Thyroid gland (tissue), 4 donors: Measurements from ENCODE around the gene NOTCH3. TPM values are rescaled to one million over a fixed set of nuclear protein-coding genes. Genes with fewer than 3 reads are reported as not detected.

Experiments used
- DNase-seq, 2 donors: peaks; one replicate each; pipeline ENCODE4 v3.0.0-alpha.2; 2019
- H3K27ac ChIP-seq, 3 donors: fragments of 200-600 bp; sonication (generic); 1 replicate in 2 of 3; 2 replicates in 1 of 3; pipeline ENCODE4 v1.5.1; 2016 to 2019; ENCODE audit warnings: mild to moderate bottlenecking in 1 of 3, moderate library complexity in 1 of 3
- H3K27me3 ChIP-seq: fragments of 200-600 bp; sonication (generic); one replicate; pipeline ENCODE4 v1.5.1; 2019
- H3K36me3 ChIP-seq, 2 donors: fragments of 200-600 bp; sonication (generic); one replicate each; pipeline ENCODE4 v1.5.1; 2016 to 2019
- H3K4me1 ChIP-seq, 2 donors: fragments of 200-600 bp; sonication (generic); one replicate each; pipeline ENCODE4 v1.5.1; 2017 to 2019
- H3K4me3 ChIP-seq, 3 donors: fragments of 200-600 bp; sonication (generic); replicated peaks in 1 of 3; 1 replicate in 2 of 3; 2 replicates in 1 of 3; pipeline ENCODE4 v1.5.1; 2016; ENCODE audit warnings: mild to moderate bottlenecking in 1 of 3
- H3K9me3 ChIP-seq: fragments of 200-600 bp; sonication (generic); one replicate; pipeline ENCODE4 v1.5.1; 2017
- POLR2A ChIP-seq, 2 donors: fragments of 450-650 bp; IDR thresholded peaks; one replicate each; pipeline ENCODE4 v1.6.1; 2017; ENCODE audit warnings: antibody characterized with exemption in 2 of 2, mild to moderate bottlenecking in 2 of 2, moderate library complexity in 1 of 2
- WGBS, 2 donors: methylation state at CpG; one replicate each; pipeline ENCODE4 v1.1.5; 2017; 5-methylcytosine and 5-hydroxymethylcytosine counted together
- intact Hi-C: fragments of 100-400 bp; cut with DNase I; formaldehyde crosslinking; loops from one replicate; pipeline ENCODE4 v1.15.1; 2023
- total RNA-seq, 4 donors: library from RNA; depleted of rRNA; stranded (reverse); fragments of >200 nt; gene quantifications; one replicate each; pipeline ENCODE4 v1.2.3, GENCODE V29; 2016
- TF ChIP-seq, protein P1 (sequence below), 6 experiments: fragments of 200-600 bp in 3 of 6; fragments of 450-650 bp in 3 of 6; sonication (generic) in 3 of 6; IDR thresholded peaks; one replicate each; pipeline ENCODE4 v1.5.1; 2016 to 2019; ENCODE audit warnings: antibody characterized with exemption in 6 of 6, mild to moderate bottlenecking in 2 of 6, inconsistent platforms in 1 of 6, moderate library complexity in 1 of 6

NOTCH3 gene
- total RNA-seq, 4 donors from 2014 or later = 10.9 to 53.9 (median 20.0) TPM

DNA sequence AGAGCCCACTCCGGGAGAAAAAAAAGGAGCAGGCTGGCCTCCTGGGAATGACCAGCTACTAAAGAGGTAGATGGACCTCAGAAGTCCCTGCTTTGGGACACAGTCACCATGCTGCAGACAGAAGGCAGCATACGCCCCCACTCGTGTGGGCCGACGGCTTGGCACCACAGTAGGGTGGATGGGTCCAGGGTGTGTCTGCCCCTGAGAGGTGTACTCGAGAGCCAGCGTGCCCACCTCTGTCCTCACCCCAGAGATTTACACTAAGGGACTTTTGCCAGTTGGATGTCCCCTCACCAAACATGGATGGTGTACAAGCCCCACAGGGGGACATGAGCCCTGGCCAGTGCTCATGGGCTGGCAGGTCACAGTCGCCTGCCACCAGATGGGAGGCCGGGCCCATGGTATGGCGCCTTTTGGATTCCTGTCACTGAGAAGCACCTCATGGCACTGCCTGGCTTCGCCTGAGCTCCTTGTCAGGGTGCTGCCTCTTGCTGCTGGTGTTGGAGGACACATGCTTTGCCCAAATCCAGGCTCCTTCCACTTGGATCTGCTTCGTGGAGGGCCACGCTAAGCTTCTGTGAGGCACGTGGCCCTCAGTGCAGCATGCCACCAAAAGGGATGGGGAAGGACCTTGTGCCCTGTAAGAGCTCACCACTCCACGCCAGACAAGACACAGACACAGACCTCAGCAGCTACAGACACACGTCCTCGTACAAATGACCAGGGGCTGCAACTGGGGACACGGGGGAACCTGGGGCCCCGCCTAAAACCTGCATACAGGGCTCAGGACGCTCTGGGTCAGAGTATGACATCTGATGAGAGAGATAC, 44.8 kb upstream of the NOTCH3 start:
- TF ChIP-seq POLR2A (IDR thresholded peaks at IDR 0.05) = no peak
- TF ChIP-seq, protein P1, sequence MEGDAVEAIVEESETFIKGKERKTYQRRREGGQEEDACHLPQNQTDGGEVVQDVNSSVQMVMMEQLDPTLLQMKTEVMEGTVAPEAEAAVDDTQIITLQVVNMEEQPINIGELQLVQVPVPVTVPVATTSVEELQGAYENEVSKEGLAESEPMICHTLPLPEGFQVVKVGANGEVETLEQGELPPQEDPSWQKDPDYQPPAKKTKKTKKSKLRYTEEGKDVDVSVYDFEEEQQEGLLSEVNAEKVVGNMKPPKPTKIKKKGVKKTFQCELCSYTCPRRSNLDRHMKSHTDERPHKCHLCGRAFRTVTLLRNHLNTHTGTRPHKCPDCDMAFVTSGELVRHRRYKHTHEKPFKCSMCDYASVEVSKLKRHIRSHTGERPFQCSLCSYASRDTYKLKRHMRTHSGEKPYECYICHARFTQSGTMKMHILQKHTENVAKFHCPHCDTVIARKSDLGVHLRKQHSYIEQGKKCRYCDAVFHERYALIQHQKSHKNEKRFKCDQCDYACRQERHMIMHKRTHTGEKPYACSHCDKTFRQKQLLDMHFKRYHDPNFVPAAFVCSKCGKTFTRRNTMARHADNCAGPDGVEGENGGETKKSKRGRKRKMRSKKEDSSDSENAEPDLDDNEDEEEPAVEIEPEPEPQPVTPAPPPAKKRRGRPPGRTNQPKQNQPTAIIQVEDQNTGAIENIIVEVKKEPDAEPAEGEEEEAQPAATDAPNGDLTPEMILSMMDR (IDR thresholded peaks at IDR 0.05) = no peak
- 92 to 95% methylated on average over 15 to 18 of the region's 20 CpGs for WGBS, 2 donors
- Histone ChIP-seq H3K36me3 (peaks cover 37 to 45% of the 10 kb centered on the region in 2 donors), H3K27me3 (no peaks in the 10 kb centered on the region), H3K4me1 (peaks cover 4 to 37% of the 10 kb centered on the region in 2 donors), H3K27ac (peak overlapping the region in 1 of 3 donors; percentile 69), H3K4me3 (no peak overlapping the region), H3K9me3 (no peaks in the 10 kb centered on the region)
- intact Hi-C loops = no loop called here
- no peak for DNase-seq

DNA sequence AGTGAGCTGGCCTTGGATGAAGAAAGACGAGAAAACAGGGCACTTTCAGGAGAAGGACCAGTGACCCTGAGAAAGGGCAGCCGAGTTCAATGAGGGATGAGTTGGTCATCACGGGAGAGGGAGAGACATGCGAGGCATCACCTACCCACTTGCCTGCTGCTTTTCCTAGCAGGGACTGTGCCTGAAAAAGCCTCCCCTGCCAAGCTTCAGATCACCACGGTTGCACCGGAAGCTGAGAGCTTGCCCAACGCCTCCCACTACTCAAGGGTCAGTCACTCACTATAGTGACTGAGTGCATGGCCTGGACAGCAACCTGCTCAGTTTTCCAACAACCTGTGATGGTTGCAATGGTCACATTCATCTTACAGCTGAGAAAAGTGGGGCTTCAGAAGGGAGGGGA, 44.0 kb upstream of the NOTCH3 start:
- no peak for DNase-seq
- Histone ChIP-seq H3K27me3 (no peaks in the 10 kb centered on the region), H3K4me1 (peaks cover 4 to 30% of the 10 kb centered on the region in 2 donors), H3K9me3 (no peaks in the 10 kb centered on the region), H3K36me3 (peaks cover 42 to 52% of the 10 kb centered on the region in 2 donors), H3K4me3 (no peak overlapping the region), H3K27ac (no peak overlapping the region)
- intact Hi-C loops = no loop called here
- TF ChIP-seq POLR2A (IDR thresholded peaks at IDR 0.05) = no peak
- TF ChIP-seq, protein P1 (IDR thresholded peaks at IDR 0.05) = no peak
- WGBS, 2 donors = 70 to 79% methylated on average over 7 of the region's 7 CpGs

DNA sequence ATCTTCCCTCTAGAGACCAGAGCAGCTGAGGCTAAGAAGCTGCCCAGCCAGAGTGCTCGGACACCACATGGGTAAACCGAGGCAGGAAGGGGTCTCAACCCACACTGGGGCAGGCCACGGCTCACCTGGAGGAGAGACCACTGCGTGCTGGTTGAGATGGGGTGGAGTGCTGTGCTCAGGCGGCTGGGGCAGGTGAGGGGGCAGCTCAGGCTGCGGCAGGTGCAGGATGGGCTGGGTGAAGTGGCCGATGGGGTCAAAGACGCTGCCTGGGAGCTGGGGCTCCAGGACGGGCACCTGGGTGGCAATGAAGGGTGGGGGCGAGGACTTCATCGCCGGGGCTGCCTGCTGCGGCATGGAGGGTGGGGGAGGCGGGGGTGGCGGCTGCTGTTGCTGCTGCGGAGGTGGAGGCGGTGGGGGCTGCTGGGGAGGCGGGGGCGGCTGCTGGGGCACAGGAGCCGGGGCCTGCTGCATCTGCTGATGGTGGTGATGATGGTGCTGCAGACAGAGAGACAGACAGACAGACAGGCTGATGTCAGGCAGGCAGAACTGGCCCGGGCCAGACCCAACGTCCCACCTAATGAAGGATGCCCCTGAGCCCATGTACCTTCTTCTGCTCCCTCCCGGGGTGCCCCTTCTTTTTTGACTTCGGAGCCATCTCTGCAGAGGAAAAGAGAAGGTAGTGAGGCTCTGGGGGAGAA, 43.5 kb upstream of the NOTCH3 start:
- no peak for DNase-seq
- Histone ChIP-seq H3K4me1 (peaks cover 4 to 24% of the 10 kb centered on the region in 2 donors), H3K27me3 (no peaks in the 10 kb centered on the region), H3K36me3 (peaks cover 48 to 58% of the 10 kb centered on the region in 2 donors), H3K4me3 (no peak overlapping the region), H3K9me3 (no peaks in the 10 kb centered on the region), H3K27ac (no peak overlapping the region)
- no peak for TF ChIP-seq POLR2A (IDR thresholded peaks at IDR 0.05)
- TF ChIP-seq, protein P1 (IDR thresholded peaks at IDR 0.05) = no peak
- intact Hi-C loops = no loop called here
- WGBS, 2 donors = 92 to 93% methylated on average over 20 to 24 of the region's 24 CpGs

DNA sequence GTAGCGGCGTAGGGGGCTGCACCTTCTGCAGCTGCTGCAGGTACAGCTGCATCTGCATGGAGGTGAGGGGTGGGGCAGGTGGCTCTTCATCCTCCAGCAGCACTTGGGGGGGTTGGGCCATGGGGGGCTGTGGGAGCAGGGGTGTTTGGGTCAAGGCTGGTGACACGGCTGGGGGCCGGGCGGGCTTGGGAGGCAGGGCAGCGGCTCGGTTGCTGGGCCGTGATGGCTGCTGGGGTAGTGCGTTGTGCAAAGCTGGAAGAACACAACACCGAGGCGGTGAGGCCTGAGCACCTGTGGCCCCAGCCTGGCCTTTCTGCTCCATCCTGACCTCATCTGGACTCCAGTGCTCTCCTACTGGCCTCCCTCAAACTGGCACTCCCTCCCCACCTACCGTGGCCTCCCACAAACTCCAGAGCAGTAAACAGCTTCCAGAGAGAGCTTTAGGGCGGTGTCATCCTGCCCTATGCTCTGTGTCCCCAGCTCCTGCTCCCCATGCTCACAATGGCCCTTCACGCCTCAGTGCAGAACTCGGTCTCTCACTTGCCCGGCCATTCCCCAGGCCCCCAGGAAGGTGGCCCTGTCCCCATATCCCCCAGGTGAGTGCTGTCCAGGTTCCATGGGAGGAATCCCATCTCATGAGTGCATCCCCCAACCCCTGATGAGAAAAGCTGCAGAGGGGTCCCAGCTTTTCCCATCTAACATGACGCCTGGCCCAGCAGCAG, 42.6 kb upstream of the NOTCH3 start:
- intact Hi-C loops = no loop called here
- H3K4me1 ChIP-seq = peaks cover 4 to 16% of the 10 kb centered on the region in 2 donors
- no peak for TF ChIP-seq POLR2A (IDR thresholded peaks at IDR 0.05)
- TF ChIP-seq, protein P1 (IDR thresholded peaks at IDR 0.05) = no peak

More for the DNA sequence above, 42.6 kb upstream of the NOTCH3 start:
- 96 to 98% methylated on average over 8 to 17 of the region's 17 CpGs for WGBS, 2 donors
- no peak overlapping the region for H3K4me3 ChIP-seq
- H3K36me3 ChIP-seq = peaks cover 56 to 64% of the 10 kb centered on the region in 2 donors
- no peak for DNase-seq
- no peaks in the 10 kb centered on the region for H3K27me3 ChIP-seq
- H3K27ac ChIP-seq = no peak overlapping the region
- no peaks in the 10 kb centered on the region for H3K9me3 ChIP-seq
